IMR-90 (cell line): ENCODE results near the gene ZFPM1. TPM values are rescaled to one million over a fixed set of nuclear protein-coding genes. Genes with fewer than 3 reads are reported as not detected.

Source experiments
- ATAC-seq: fragments of 200-7000 bp; cut with Tn5 transposase; 2 replicates; pipeline ENCODE4 v1.9.1; 2020; ENCODE audit warnings: low read depth, mild to moderate bottlenecking, moderate library complexity
- BruUV-seq: library from RNA; stranded (reverse); fragments of 400-500 nt; replicated peaks from 2 replicates; lab custom pipeline; 2021; lab: Mats Ljungman, UMichigan
- CTCF ChIA-PET: fragments of 300-600 bp; formaldehyde crosslinking; extraction: SDS; loops from one replicate; lab custom pipeline; 2021; ENCODE audit warnings: antibody characterized with exemption; lab: Yijun Ruan, JAX
- POLR2A ChIA-PET: fragments of 300-600 bp; sonication (Branson Sonifier 250); formaldehyde crosslinking; loops from one replicate; lab custom pipeline; 2022; ENCODE audit warnings: antibody characterized with exemption; ENCODE audit not compliant: unreplicated experiment; lab: Charles Lee
- DNase-seq: peaks from one replicate; pipeline ENCODE4 v3.0.0; 2013
- H2AFZ ChIP-seq: replicated peaks from 2 replicates; pipeline ENCODE3; 2013; ENCODE audit warnings: low read length, mild to moderate bottlenecking; ENCODE audit not compliant: poor library complexity
- H2AK5ac ChIP-seq: 2 replicates; pipeline ENCODE4 v1.6.1; 2013; ENCODE audit warnings: low read depth, low read length, inconsistent platforms
- H2AK9ac ChIP-seq: replicated peaks from 2 replicates; pipeline ENCODE3; 2013; ENCODE audit warnings: mild to moderate bottlenecking, low read depth, low read length, moderate library complexity; ENCODE audit not compliant: poor library complexity
- H2BK120ac ChIP-seq: 2 replicates; pipeline ENCODE4 v1.6.1; 2013; ENCODE audit warnings: low read depth, low read length, inconsistent platforms
- H2BK15ac ChIP-seq: 3 replicates; pipeline ENCODE4 v1.6.1; 2013; ENCODE audit warnings: low read depth, low read length, inconsistent platforms
- H2BK20ac ChIP-seq: 2 replicates; pipeline ENCODE4 v1.6.1; 2013; ENCODE audit warnings: low read depth, mild to moderate bottlenecking, inconsistent platforms, low read length, moderate library complexity
- H2BK5ac ChIP-seq: 2 replicates; pipeline ENCODE4 v1.6.1; 2013; ENCODE audit warnings: mild to moderate bottlenecking, low read depth, low read length, inconsistent platforms; ENCODE audit not compliant: poor library complexity, severe bottlenecking
- H3K14ac ChIP-seq: replicated peaks from 2 replicates; pipeline ENCODE4 v1.6.1; 2013; ENCODE audit warnings: low read depth, low read length, inconsistent platforms
- H3K18ac ChIP-seq: 2 replicates; pipeline ENCODE4 v1.6.1; 2013; ENCODE audit warnings: low read depth, low read length, control low read depth
- H3K23ac ChIP-seq: 2 replicates; pipeline ENCODE4 v1.6.1; 2013; ENCODE audit warnings: low read depth, low read length, inconsistent platforms
- H3K27ac ChIP-seq: 2 replicates; pipeline ENCODE4 v1.5.1; 2013; ENCODE audit warnings: mild to moderate bottlenecking, control low read depth, low read length; ENCODE audit not compliant: insufficient read depth
- H3K27me3 ChIP-seq: 2 replicates; pipeline ENCODE4 v1.6.1; 2013; ENCODE audit warnings: low read length; ENCODE audit not compliant: control insufficient read depth, insufficient read depth
- H3K36me3 ChIP-seq: 2 replicates; pipeline ENCODE4 v1.6.1; 2013; ENCODE audit warnings: low read length, mixed read lengths; ENCODE audit not compliant: control insufficient read depth, insufficient read depth
- H3K4ac ChIP-seq: 2 replicates; pipeline ENCODE4 v1.6.1; 2013; ENCODE audit warnings: low read depth, low read length, inconsistent platforms
- H3K4me1 ChIP-seq: 2 replicates; pipeline ENCODE4 v1.6.1; 2013; ENCODE audit warnings: low read length, mixed read lengths; ENCODE audit not compliant: control insufficient read depth, insufficient read depth
- H3K4me2 ChIP-seq: 2 replicates; pipeline ENCODE4 v1.6.1; 2013; ENCODE audit warnings: low read depth, mild to moderate bottlenecking, control low read depth, low read length, moderate library complexity
- H3K4me3 ChIP-seq: 2 replicates; pipeline ENCODE4 v1.5.1; 2013; ENCODE audit warnings: low read depth, mild to moderate bottlenecking, control low read depth, low read length, moderate library complexity; ENCODE audit not compliant: insufficient read depth
- H3K56ac ChIP-seq: 2 replicates; pipeline ENCODE4 v1.6.1; 2013; ENCODE audit warnings: low read length, inconsistent platforms; ENCODE audit not compliant: insufficient read depth; ENCODE audit errors: extremely low read depth
- H3K79me1 ChIP-seq, 2 experiments: 2 replicates each; pipeline ENCODE4 v1.6.1; 2013; ENCODE audit warnings: low read length in 2 of 2, inconsistent platforms in 1 of 2, low read depth in 1 of 2
- H3K9ac ChIP-seq: 2 replicates; pipeline ENCODE4 v1.6.1; 2013; ENCODE audit warnings: low read depth, low read length, control low read depth
- H3K9me1 ChIP-seq: 2 replicates; pipeline ENCODE4 v1.6.1; 2013; ENCODE audit warnings: low read length, inconsistent platforms; ENCODE audit not compliant: insufficient read depth
- H3K9me3 ChIP-seq: 2 replicates; pipeline ENCODE4 v1.6.1; 2013; ENCODE audit warnings: low read length; ENCODE audit not compliant: control insufficient read depth, insufficient read depth
- H4K20me1 ChIP-seq: 2 replicates; pipeline ENCODE4 v1.6.1; 2013; ENCODE audit warnings: low read length, inconsistent platforms; ENCODE audit not compliant: insufficient read depth
- H4K5ac ChIP-seq: 2 replicates; pipeline ENCODE4 v1.6.1; 2013; ENCODE audit warnings: mild to moderate bottlenecking, low read depth, low read length, control low read depth
- H4K8ac ChIP-seq, 2 experiments: 2 replicates each; pipeline ENCODE4 v1.6.1; 2013; ENCODE audit warnings: low read depth in 2 of 2, low read length in 2 of 2, control low read depth in 1 of 2, inconsistent platforms in 1 of 2
- H4K91ac ChIP-seq: 2 replicates; pipeline ENCODE4 v1.6.1; 2013; ENCODE audit warnings: low read depth, low read length, inconsistent platforms; ENCODE audit not compliant: insufficient read depth
- CEBPB ChIP-seq: IDR thresholded peaks from 2 replicates; pipeline ENCODE4 v1.6.1; 2012; ENCODE audit warnings: low read depth, low read length, improper control_type of control experiment
- CHD1 ChIP-seq: IDR thresholded peaks from 2 replicates; pipeline ENCODE4 v1.6.1; 2012; ENCODE audit warnings: low read depth, low read length, improper control_type of control experiment
- CTCF ChIP-seq: conservative IDR thresholded peaks from 2 replicates; pipeline ENCODE4 v1.5.1; 2012; ENCODE audit warnings: mild to moderate bottlenecking, low read depth, low read length, improper control_type of control experiment
- ELK1 ChIP-seq: fragments of 150-350 bp; IDR thresholded peaks from 2 replicates; pipeline ENCODE4 v1.6.1; 2016; ENCODE audit warnings: low read depth, mild to moderate bottlenecking, low read length, moderate library complexity, borderline replicate concordance
- MAFK ChIP-seq: IDR thresholded peaks from 2 replicates; pipeline ENCODE4 v1.6.1; 2012; ENCODE audit warnings: low read depth, low read length, improper control_type of control experiment
- POLR2A ChIP-seq: IDR thresholded peaks from 2 replicates; pipeline ENCODE4 v1.6.1; 2012; ENCODE audit warnings: mild to moderate bottlenecking, low read depth, low read length
- RAD21 ChIP-seq: IDR thresholded peaks from 2 replicates; pipeline ENCODE4 v1.6.1; 2012; ENCODE audit warnings: low read length, improper control_type of control experiment
- SMC3 ChIP-seq: fragments of 150-350 bp; IDR thresholded peaks from 2 replicates; pipeline ENCODE4 v1.6.1; 2016; ENCODE audit warnings: low read depth, mild to moderate bottlenecking, antibody characterized with exemption, low read length, moderate library complexity
- USF2 ChIP-seq: fragments of 150-350 bp; IDR thresholded peaks from 2 replicates; pipeline ENCODE4 v1.6.1; 2017; ENCODE audit warnings: mild to moderate bottlenecking, antibody characterized with exemption, low read length, low read depth
- WGBS, 2 experiments: methylation state at CpG; one replicate each; pipeline versions ENCODE4 v1.1.5 to v1.1.7; 2013; ENCODE audit warnings: missing lambda C conversion rate in 2 of 2; ENCODE audit not compliant: insufficient read length in 1 of 2; ENCODE audit errors: extremely low coverage in 2 of 2; 5-methylcytosine and 5-hydroxymethylcytosine counted together
- dilution Hi-C: fragments of 300-500 bp; cut with HindIII; formaldehyde crosslinking; loops from one replicate; pipeline ENCODE4 v1.14.3; 2018; ENCODE audit warnings: low sequenced_read_pairs; ENCODE audit not compliant: unreplicated experiment
- in situ Hi-C: fragments of 300-500 bp; cut with MboI; formaldehyde crosslinking; loops from 3 replicates; pipeline ENCODE4 v1.14.3; 2019; ENCODE audit warnings: low sequenced_read_pairs, inconsistent platforms, mixed read lengths
- intact Hi-C: fragments of 100-400 bp; cut with micrococcal nuclease; formaldehyde crosslinking; loops from 2 replicates; pipeline ENCODE4 v1.10.0; 2022
- polyA plus RNA-seq, 3 experiments: library from polyadenylated mRNA; depleted of rRNA; stranded (reverse); fragments of >200 nt; gene quantifications; 2 replicates each; pipeline ENCODE4 v1.2.3, GENCODE V29; 2012; ENCODE audit warnings: low replicate concordance in 1 of 3
- total RNA-seq: library from RNA; depleted of rRNA; stranded (reverse); fragments of >200 nt; gene quantifications from 2 replicates; pipeline ENCODE4 v1.2.3, GENCODE V29; 2012

Gene ZFPM1
- total and polyA plus RNA-seq, 2 of the 4 experiments (the other 2 are of a cell fraction), result 0.36 to 1.1 TPM

- no peak for TF ChIP-seq CTCF
Observed at GRCh38 chr16:88510091-88510994, 57.3 kb downstream of the ZFPM1 start (continued).

- Histone ChIP-seq H3K4me1 (no peaks in the 10 kb centered on the region), H2BK5ac (no peak overlapping the region), H3K56ac (no peak overlapping the region), H2BK20ac (no peak overlapping the region), H2AK9ac (no peak overlapping the region), H2AFZ (no peak overlapping the region), H3K9ac (no peak overlapping the region), H3K9me1 (no peaks in the 10 kb centered on the region), H3K4me3 (no peak overlapping the region), H4K20me1 (peaks cover 7% of the 10 kb centered on the region), H3K23ac (no peak overlapping the region), H3K18ac (no peak overlapping the region), H3K4ac (no peak overlapping the region), H3K27ac (no peak overlapping the region), H3K14ac (no peak overlapping the region), H2AK5ac (no peak overlapping the region), H4K91ac (no peak overlapping the region), H4K5ac (no peak overlapping the region), H3K27me3 (no peaks in the 10 kb centered on the region), H3K9me3 (no peaks in the 10 kb centered on the region), H2BK15ac (no peak overlapping the region), H3K36me3 (peaks cover 1% of the 10 kb centered on the region; the same call in 1 of the 2 replicates), H3K4me2 (no peak overlapping the region), H4K8ac (no peak overlapping the region), H3K79me1 (no peaks in the 10 kb centered on the region), H2BK120ac (no peak overlapping the region)
- in situ Hi-C loops, result no loop called here
- dilution Hi-C loops, result no loop called here
- intact Hi-C loops, result no loop called here
- BruUV-seq, result no TSS peak
- DNase-seq, result no peak
- no CpG with 5 or more reads among the region's 7 CpGs for WGBS, 2 experiments
- ChIA-PET CTCF (no interaction called here), POLR2A (no interaction called here)
- ATAC-seq, result no peak
- TF ChIP-seq CEBPB, result no peak
- TF ChIP-seq SMC3, result no peak
- TF ChIP-seq USF2, result no peak
- TF ChIP-seq POLR2A, result no peak
- no peak for TF ChIP-seq RAD21
- TF ChIP-seq CHD1, result no peak
- TF ChIP-seq ELK1, result no peak
- TF ChIP-seq MAFK, result no peak
- no peak for TF ChIP-seq CTCF
Observed at GRCh38 chr16:88511060-88511459, 58.0 kb downstream of the ZFPM1 start.
